Measurements from ENCODE around the gene TBC1D23. TPM values are rescaled to one million over a fixed set of nuclear protein-coding genes. Genes with fewer than 3 reads are reported as not detected.

The TBC1D23 gene
- total and polyA plus RNA-seq, 4 donors, result 8.7 to 30.3 (median 17.8) TPM

DNA sequence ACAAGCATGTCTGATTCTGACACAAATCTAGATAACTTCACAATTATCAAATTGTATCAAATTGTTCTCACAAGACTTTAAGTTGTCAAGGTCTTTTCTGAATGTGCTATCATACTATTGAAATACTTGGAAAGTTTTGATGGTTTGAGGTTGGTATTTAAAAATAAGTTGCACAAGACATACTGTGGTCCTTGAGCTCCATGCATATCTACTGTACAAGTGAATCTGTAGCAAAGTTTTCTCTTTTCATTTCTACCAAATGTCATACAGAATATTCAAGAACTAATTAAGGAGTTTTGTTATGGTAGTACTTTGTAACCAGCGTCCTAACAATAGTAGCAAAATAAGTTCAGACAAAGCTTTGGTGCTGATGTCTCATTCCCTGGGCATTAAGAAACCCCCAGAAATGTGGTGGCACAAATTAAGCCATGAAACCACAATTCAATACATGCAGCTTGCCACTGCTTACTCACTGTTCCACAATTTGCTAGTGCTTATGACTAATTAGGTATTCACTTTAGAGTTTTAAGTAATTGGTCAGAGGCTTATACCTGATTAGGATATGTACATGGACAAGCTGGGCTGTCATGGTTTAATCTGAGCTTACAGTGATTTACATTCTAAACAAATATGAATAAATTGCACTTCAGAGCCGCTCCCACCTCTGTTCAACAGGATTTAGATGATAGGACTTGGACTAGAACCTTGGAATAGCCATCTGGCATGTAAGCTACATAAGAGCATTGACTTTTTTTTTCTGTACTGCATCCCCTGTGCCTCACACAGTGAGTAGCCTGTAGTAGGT, 8.8 kb downstream of the TBC1D23 start:
- Histone ChIP-seq H3K9ac (ENCODE audit: low read depth in 1 of 2, low read length in 2 of 2) (no peak overlapping the region), H3K27ac (ENCODE audit: low read depth in 1 of 2, low read length in 2 of 2) (no peak overlapping the region), H3K4me3 (ENCODE audit: low read depth in 1 of 3, low read length in 3 of 3) (no peak overlapping the region), H3K27me3 (ENCODE audit: control insufficient read depth in 4 of 4, insufficient read depth in 4 of 4, low read length in 3 of 4) (no peaks in the 10 kb centered on the region), H3K36me3 (ENCODE audit: control insufficient read depth in 4 of 4, insufficient read depth in 3 of 4, low read depth in 1 of 4, low read length in 3 of 4) (no peaks in the 10 kb centered on the region), H3K4me1 (ENCODE audit: control insufficient read depth in 4 of 4, insufficient read depth in 4 of 4, low read length in 3 of 4) (peaks cover 0 to 3% (median 0%) of the 10 kb centered on the region in 4 donors), H3K9me3 (ENCODE audit: control insufficient read depth in 4 of 4, low read length in 3 of 4) (no peaks in the 10 kb centered on the region)
- DNase-seq (ENCODE audit: low spot score), result no peak
- TF ChIP-seq TAF1 (conservative IDR thresholded peaks at IDR 0.05) (no peak), JUND (IDR thresholded peaks at IDR 0.05) (no peak), RXRA (IDR thresholded peaks at IDR 0.05) (no peak), FOXA2 (IDR thresholded peaks at IDR 0.05) (no peak), NR2F2 (IDR thresholded peaks at IDR 0.05) (no peak), HNF4A (conservative IDR thresholded peaks at IDR 0.05) (no peak), RAD21 (IDR thresholded peaks at IDR 0.05) (no peak), FOXA1 (IDR thresholded peaks at IDR 0.05) (no peak), GABPA (IDR thresholded peaks at IDR 0.05 in 1 of 2, conservative IDR thresholded peaks at IDR 0.05 in 1 of 2) (no peak), EGR1 (IDR thresholded peaks at IDR 0.05; ENCODE audit: low read depth in 2 of 2) (no peak)
- TF ChIP-seq, protein P1, sequence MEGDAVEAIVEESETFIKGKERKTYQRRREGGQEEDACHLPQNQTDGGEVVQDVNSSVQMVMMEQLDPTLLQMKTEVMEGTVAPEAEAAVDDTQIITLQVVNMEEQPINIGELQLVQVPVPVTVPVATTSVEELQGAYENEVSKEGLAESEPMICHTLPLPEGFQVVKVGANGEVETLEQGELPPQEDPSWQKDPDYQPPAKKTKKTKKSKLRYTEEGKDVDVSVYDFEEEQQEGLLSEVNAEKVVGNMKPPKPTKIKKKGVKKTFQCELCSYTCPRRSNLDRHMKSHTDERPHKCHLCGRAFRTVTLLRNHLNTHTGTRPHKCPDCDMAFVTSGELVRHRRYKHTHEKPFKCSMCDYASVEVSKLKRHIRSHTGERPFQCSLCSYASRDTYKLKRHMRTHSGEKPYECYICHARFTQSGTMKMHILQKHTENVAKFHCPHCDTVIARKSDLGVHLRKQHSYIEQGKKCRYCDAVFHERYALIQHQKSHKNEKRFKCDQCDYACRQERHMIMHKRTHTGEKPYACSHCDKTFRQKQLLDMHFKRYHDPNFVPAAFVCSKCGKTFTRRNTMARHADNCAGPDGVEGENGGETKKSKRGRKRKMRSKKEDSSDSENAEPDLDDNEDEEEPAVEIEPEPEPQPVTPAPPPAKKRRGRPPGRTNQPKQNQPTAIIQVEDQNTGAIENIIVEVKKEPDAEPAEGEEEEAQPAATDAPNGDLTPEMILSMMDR (IDR thresholded peaks at IDR 0.05; ENCODE audit: low read depth, low read length, missing input control), result no peak
- TF ChIP-seq, protein P2, sequence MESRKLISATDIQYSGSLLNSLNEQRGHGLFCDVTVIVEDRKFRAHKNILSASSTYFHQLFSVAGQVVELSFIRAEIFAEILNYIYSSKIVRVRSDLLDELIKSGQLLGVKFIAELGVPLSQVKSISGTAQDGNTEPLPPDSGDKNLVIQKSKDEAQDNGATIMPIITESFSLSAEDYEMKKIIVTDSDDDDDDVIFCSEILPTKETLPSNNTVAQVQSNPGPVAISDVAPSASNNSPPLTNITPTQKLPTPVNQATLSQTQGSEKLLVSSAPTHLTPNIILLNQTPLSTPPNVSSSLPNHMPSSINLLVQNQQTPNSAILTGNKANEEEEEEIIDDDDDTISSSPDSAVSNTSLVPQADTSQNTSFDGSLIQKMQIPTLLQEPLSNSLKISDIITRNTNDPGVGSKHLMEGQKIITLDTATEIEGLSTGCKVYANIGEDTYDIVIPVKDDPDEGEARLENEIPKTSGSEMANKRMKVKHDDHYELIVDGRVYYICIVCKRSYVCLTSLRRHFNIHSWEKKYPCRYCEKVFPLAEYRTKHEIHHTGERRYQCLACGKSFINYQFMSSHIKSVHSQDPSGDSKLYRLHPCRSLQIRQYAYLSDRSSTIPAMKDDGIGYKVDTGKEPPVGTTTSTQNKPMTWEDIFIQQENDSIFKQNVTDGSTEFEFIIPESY (IDR thresholded peaks at IDR 0.05), result no peak
- TF ChIP-seq, protein P3, sequence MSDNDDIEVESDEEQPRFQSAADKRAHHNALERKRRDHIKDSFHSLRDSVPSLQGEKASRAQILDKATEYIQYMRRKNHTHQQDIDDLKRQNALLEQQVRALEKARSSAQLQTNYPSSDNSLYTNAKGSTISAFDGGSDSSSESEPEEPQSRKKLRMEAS (IDR thresholded peaks at IDR 0.05), result no peak
- TF ChIP-seq, protein P4, sequence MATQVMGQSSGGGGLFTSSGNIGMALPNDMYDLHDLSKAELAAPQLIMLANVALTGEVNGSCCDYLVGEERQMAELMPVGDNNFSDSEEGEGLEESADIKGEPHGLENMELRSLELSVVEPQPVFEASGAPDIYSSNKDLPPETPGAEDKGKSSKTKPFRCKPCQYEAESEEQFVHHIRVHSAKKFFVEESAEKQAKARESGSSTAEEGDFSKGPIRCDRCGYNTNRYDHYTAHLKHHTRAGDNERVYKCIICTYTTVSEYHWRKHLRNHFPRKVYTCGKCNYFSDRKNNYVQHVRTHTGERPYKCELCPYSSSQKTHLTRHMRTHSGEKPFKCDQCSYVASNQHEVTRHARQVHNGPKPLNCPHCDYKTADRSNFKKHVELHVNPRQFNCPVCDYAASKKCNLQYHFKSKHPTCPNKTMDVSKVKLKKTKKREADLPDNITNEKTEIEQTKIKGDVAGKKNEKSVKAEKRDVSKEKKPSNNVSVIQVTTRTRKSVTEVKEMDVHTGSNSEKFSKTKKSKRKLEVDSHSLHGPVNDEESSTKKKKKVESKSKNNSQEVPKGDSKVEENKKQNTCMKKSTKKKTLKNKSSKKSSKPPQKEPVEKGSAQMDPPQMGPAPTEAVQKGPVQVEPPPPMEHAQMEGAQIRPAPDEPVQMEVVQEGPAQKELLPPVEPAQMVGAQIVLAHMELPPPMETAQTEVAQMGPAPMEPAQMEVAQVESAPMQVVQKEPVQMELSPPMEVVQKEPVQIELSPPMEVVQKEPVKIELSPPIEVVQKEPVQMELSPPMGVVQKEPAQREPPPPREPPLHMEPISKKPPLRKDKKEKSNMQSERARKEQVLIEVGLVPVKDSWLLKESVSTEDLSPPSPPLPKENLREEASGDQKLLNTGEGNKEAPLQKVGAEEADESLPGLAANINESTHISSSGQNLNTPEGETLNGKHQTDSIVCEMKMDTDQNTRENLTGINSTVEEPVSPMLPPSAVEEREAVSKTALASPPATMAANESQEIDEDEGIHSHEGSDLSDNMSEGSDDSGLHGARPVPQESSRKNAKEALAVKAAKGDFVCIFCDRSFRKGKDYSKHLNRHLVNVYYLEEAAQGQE (IDR thresholded peaks at IDR 0.05), result no peak
- 87% methylated on average over 2 of the region's 2 CpGs for WGBS

DNA sequence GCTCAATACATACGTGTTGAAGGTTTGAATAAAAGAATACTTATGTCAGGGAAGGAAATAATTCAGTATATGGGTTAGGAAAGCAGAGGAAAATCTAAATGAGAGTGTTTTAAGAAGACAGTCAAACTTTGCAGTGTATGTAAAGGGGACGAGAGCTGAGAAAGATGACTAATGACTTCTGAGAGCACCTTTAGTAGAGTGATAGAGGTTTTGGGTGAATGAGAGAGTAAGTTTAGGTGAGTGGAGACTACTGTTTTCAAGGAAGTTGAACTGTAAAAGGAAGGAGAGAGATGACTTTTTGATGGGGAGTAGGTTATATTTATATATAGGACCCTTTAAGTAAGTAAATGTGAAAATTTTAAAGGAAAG, 9.4 kb downstream of the TBC1D23 start:
- Histone ChIP-seq H3K9me3 (ENCODE audit: control insufficient read depth in 4 of 4, low read length in 3 of 4) (no peaks in the 10 kb centered on the region), H3K9ac (ENCODE audit: low read depth in 1 of 2, low read length in 2 of 2) (no peak overlapping the region), H3K27ac (ENCODE audit: low read depth in 1 of 2, low read length in 2 of 2) (no peak overlapping the region), H3K4me1 (ENCODE audit: control insufficient read depth in 4 of 4, insufficient read depth in 4 of 4, low read length in 3 of 4) (peaks cover 0 to 3% (median under 1%) of the 10 kb centered on the region in 4 donors), H3K36me3 (ENCODE audit: control insufficient read depth in 4 of 4, insufficient read depth in 3 of 4, low read depth in 1 of 4, low read length in 3 of 4) (no peaks in the 10 kb centered on the region), H3K27me3 (ENCODE audit: control insufficient read depth in 4 of 4, insufficient read depth in 4 of 4, low read length in 3 of 4) (no peaks in the 10 kb centered on the region), H3K4me3 (ENCODE audit: low read depth in 1 of 3, low read length in 3 of 3) (no peak overlapping the region)
- TF ChIP-seq, protein P3 (IDR thresholded peaks at IDR 0.05), result no peak
- TF ChIP-seq RAD21 (IDR thresholded peaks at IDR 0.05) (no peak), SP1 (IDR thresholded peaks at IDR 0.05) (no peak)
- DNase-seq (ENCODE audit: low spot score), result no peak
- WGBS, result 92% methylated on average over 2 of the region's 2 CpGs

Measured in liver (tissue), 9 donors.